BE2C (cell line): ENCODE results near the gene GSE1.

ENCODE experiments used
- DNase-seq: peaks from one replicate; pipeline ENCODE4 v3.0.0-alpha.2; 2020
- H3K27me3 ChIP-seq: fragments of 250-450 bp; sonication (Bioruptor Pico); 2 replicates; pipeline ENCODE4 v1.5.1; 2020; ENCODE audit warnings: mild to moderate bottlenecking
- H3K36me3 ChIP-seq: fragments of 250-450 bp; sonication (Bioruptor Pico); 2 replicates; pipeline ENCODE4 v1.5.1; 2020; ENCODE audit warnings: mild to moderate bottlenecking
- H3K4me1 ChIP-seq: fragments of 250-450 bp; sonication (Bioruptor Pico); 2 replicates; pipeline ENCODE4 v1.5.1; 2020
- H3K4me3 ChIP-seq: 2 replicates; pipeline ENCODE4 v1.5.1; 2011; ENCODE audit warnings: low read depth, low read length
- H3K9me3 ChIP-seq: fragments of 250-450 bp; sonication (Bioruptor Pico); 2 replicates; pipeline ENCODE4 v1.5.1; 2020
- CTCF ChIP-seq: IDR thresholded peaks from 2 replicates; pipeline ENCODE4 v1.5.1; 2012; ENCODE audit warnings: mild to moderate bottlenecking, low read depth, low read length

The GSE1 gene

GRCh38 chr16:85676466-85676865 is 63.3 kb downstream of the GSE1 start:
- peaks cover 94% of the 10 kb centered on the region for H3K36me3 ChIP-seq
- peaks cover 24% of the 10 kb centered on the region for H3K4me1 ChIP-seq
- no peak overlapping the region for H3K4me3 ChIP-seq
- H3K27me3 ChIP-seq, result no peaks in the 10 kb centered on the region
- DNase-seq, result no peak
- TF ChIP-seq CTCF, result no peak
- no peaks in the 10 kb centered on the region for H3K9me3 ChIP-seq

GRCh38 chr16:85677383-85677967 is 64.4 kb downstream of the GSE1 start:
- H3K36me3 ChIP-seq, result peaks cover 85% of the 10 kb centered on the region
- peaks cover 24% of the 10 kb centered on the region for H3K4me1 ChIP-seq
- no peak overlapping the region for H3K4me3 ChIP-seq
- DNase-seq, result no peak
- no peaks in the 10 kb centered on the region for H3K27me3 ChIP-seq
- no peaks in the 10 kb centered on the region for H3K9me3 ChIP-seq
- no peak for TF ChIP-seq CTCF

- no peaks in the 10 kb centered on the region for H3K27me3 ChIP-seq
- TF ChIP-seq CTCF, result no peak
- H3K9me3 ChIP-seq, result no peaks in the 10 kb centered on the region
- peaks cover 83% of the 10 kb centered on the region for H3K36me3 ChIP-seq
- no peak overlapping the region for H3K4me3 ChIP-seq
- no peak for DNase-seq
- H3K4me1 ChIP-seq, result peaks cover 19% of the 10 kb centered on the region
Observed at GRCh38 chr16:85678016-85678415, 64.9 kb downstream of the GSE1 start.

- peaks cover 81% of the 10 kb centered on the region for H3K36me3 ChIP-seq
Observed at GRCh38 chr16:85678821-85679220, 65.7 kb downstream of the GSE1 start.

GRCh38 chr16:85679870-85680269 is 66.7 kb downstream of the GSE1 start:
- Histone ChIP-seq H3K9me3 (no peaks in the 10 kb centered on the region), H3K4me1 (peaks cover 3% of the 10 kb centered on the region; the same call in 1 of the 2 replicates), H3K36me3 (peaks cover 75% of the 10 kb centered on the region), H3K4me3 (no peak overlapping the region), H3K27me3 (no peaks in the 10 kb centered on the region)
- DNase-seq, result no peak
- no peak for TF ChIP-seq CTCF

More at GRCh38 chr16:85678821-85679220, 65.7 kb downstream of the GSE1 start:
- no peak overlapping the region for H3K4me3 ChIP-seq
- peaks cover 12% of the 10 kb centered on the region for H3K4me1 ChIP-seq
- H3K27me3 ChIP-seq, result no peaks in the 10 kb centered on the region
- TF ChIP-seq CTCF, result no peak
- H3K9me3 ChIP-seq, result no peaks in the 10 kb centered on the region
- no peak for DNase-seq

- peaks cover 3% of the 10 kb centered on the region; the same call in 1 of the 2 replicates for H3K4me1 ChIP-seq
- H3K4me3 ChIP-seq, result no peak overlapping the region
Observed at GRCh38 chr16:85680352-85680944, 67.3 kb downstream of the GSE1 start.

More at GRCh38 chr16:85680352-85680944, 67.3 kb downstream of the GSE1 start:
- no peak for TF ChIP-seq CTCF
- no peak for DNase-seq
- no peaks in the 10 kb centered on the region for H3K9me3 ChIP-seq
- H3K36me3 ChIP-seq, result peaks cover 69% of the 10 kb centered on the region
- no peaks in the 10 kb centered on the region for H3K27me3 ChIP-seq
